Stomach (tissue), 4 donors: ENCODE measurements around the gene ELMOD3.

Experiments
- POLR2AphosphoS5 ChIP-seq, 3 donors: sonication (generic); formaldehyde crosslinking; IDR thresholded peaks; one replicate each; pipeline ENCODE4 v1.6.1; 2016; ENCODE audit warnings: antibody characterized with exemption in 3 of 3
- TF ChIP-seq, protein P1 (sequence below), 7 experiments: fragments of 450-650 bp in 4 of 7; fragments of 200-600 bp in 3 of 7; sonication (generic) in 3 of 7; IDR thresholded peaks; one replicate each; pipeline ENCODE4 v1.5.1; 2016 to 2019; ENCODE audit warnings: antibody characterized with exemption in 7 of 7, control low read depth in 2 of 7, mild to moderate bottlenecking in 1 of 7

DNA sequence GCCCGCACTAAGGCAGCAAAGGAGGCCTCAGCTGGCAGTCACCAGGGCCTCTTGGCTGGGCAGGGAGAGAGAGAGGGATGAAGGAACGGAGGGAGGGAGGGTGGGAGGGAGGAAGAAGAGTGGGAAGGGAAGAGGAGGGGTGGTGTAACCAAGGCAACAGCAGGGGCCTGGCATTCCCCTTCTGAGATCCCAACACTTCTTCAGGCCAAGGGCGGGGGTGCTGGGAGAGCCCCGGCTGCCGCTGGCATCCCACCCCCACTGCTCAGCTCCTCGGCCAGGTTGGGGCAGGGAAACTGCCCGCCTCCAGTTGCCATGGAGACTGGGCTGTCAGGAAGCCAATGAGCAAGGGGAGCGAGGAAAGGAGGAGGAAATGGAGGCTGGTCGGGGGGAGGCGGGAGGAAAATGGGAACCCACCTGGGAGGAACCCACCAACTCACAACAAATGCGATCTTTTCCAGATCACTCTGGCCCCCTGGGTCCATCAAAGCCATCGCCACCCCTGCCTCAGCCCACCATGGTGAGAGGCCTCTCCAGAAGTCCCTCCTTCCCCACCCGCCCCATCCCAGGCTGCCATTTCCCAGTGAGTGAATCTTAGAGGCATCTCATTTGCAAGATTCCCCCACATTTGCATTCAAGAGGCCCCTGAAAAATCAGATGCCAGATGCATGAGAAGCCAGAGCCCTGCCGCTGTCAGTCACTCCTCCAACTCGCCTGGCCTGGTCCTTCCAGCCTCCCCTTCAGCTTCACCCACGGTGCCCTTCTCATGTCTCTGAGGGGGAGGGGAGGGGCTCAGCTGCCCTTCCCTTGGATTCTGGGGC lies 76.4 kb downstream of the ELMOD3 start:
- TF ChIP-seq, protein P1, sequence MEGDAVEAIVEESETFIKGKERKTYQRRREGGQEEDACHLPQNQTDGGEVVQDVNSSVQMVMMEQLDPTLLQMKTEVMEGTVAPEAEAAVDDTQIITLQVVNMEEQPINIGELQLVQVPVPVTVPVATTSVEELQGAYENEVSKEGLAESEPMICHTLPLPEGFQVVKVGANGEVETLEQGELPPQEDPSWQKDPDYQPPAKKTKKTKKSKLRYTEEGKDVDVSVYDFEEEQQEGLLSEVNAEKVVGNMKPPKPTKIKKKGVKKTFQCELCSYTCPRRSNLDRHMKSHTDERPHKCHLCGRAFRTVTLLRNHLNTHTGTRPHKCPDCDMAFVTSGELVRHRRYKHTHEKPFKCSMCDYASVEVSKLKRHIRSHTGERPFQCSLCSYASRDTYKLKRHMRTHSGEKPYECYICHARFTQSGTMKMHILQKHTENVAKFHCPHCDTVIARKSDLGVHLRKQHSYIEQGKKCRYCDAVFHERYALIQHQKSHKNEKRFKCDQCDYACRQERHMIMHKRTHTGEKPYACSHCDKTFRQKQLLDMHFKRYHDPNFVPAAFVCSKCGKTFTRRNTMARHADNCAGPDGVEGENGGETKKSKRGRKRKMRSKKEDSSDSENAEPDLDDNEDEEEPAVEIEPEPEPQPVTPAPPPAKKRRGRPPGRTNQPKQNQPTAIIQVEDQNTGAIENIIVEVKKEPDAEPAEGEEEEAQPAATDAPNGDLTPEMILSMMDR (IDR thresholded peaks at IDR 0.05): no peak
- TF ChIP-seq POLR2AphosphoS5 (IDR thresholded peaks at IDR 0.05): no peak
